HepG2 (cell line): ENCODE results near the gene GPR137. TPM values are rescaled to one million over a fixed set of nuclear protein-coding genes. Genes with fewer than 3 reads are reported as not detected.

ENCODE experiments used
- EED ChIP-seq: sonication (generic); formaldehyde crosslinking; IDR thresholded peaks from 2 replicates; pipeline ENCODE4 v1.5.0; 2020; ENCODE audit warnings: mild to moderate bottlenecking, missing genetic modification reagents
- IRF2 ChIP-seq: IDR thresholded peaks from 2 replicates; pipeline ENCODE4 v1.6.1; 2018; ENCODE audit warnings: missing genetic modification reagents, missing compliant biosample characterization
- MIXL1 ChIP-seq: IDR thresholded peaks from 2 replicates; pipeline ENCODE4 v1.6.1; 2016
- SAP130 ChIP-seq: IDR thresholded peaks from 2 replicates; pipeline ENCODE4 v1.6.1; 2016; ENCODE audit warnings: low read depth
- SNAPC5 ChIP-seq: sonication (generic); formaldehyde crosslinking; IDR thresholded peaks from 2 replicates; pipeline ENCODE4 v1.8.1; 2023; ENCODE audit warnings: mild to moderate bottlenecking, missing genetic modification reagents, borderline replicate concordance
- TEAD3 ChIP-seq: optimal IDR thresholded peaks from 2 replicates; pipeline ENCODE3; 2016; ENCODE audit warnings: borderline replicate concordance
- ZNF496 ChIP-seq: sonication (generic); formaldehyde crosslinking; IDR thresholded peaks from 2 replicates; pipeline ENCODE4 v1.8.1; 2023; ENCODE audit warnings: mild to moderate bottlenecking, moderate library complexity, missing genetic modification reagents; ENCODE audit not compliant: insufficient replicate concordance
- ZNF83 ChIP-seq: sonication (generic); formaldehyde crosslinking; IDR thresholded peaks from 2 replicates; pipeline ENCODE4 v1.4.0; 2020; ENCODE audit warnings: missing genetic modification reagents, mild to moderate bottlenecking, borderline replicate concordance
- polyA plus RNA-seq, 8 experiments: library from polyadenylated mRNA; depleted of rRNA in 3 of 8; stranded (reverse) in 7 of 8; unstranded in 1 of 8; fragments of >200 nt; fragmentation: Illumina TruSeq in 4 of 8; extraction: Trizol in 4 of 8; gene quantifications; 2 replicates each; pipeline versions ENCODE4 v1.2.1 to v1.2.3, GENCODE V29; 2011 to 2016; ENCODE audit warnings: low read depth in 4 of 8, missing spikeins in 1 of 8, mixed read lengths in 1 of 8; ENCODE audit not compliant: insufficient read depth in 1 of 8
- total RNA-seq, 5 experiments: library from RNA; depleted of rRNA; stranded (reverse); fragments of >200 nt; fragmentation: Illumina TruSeq; extraction: Trizol; gene quantifications; 2 replicates each; pipeline ENCODE4 v1.2.3, GENCODE V29; 2016; ENCODE audit warnings: low read depth in 1 of 5
- TF ChIP-seq, protein P1 (sequence below): sonication (generic); formaldehyde crosslinking; conservative IDR thresholded peaks from 2 replicates; pipeline ENCODE4 v1.4.0; 2020; ENCODE audit warnings: missing genetic modification reagents
- TF ChIP-seq, protein P2 (sequence below): sonication (generic); formaldehyde crosslinking; IDR thresholded peaks from 2 replicates; pipeline ENCODE4; 2020; ENCODE audit warnings: missing genetic modification reagents, mild to moderate bottlenecking, borderline replicate concordance
- TF ChIP-seq, protein P3 (sequence below): sonication (generic); formaldehyde crosslinking; IDR thresholded peaks from 2 replicates; pipeline ENCODE4 v1.4.0; 2020; ENCODE audit warnings: missing genetic modification reagents, borderline replicate concordance
- TF ChIP-seq, protein P4 (sequence below): sonication (generic); formaldehyde crosslinking; IDR thresholded peaks from 2 replicates; pipeline ENCODE4 v1.5.1; 2020; ENCODE audit warnings: mild to moderate bottlenecking, missing genetic modification reagents, moderate library complexity
- TF ChIP-seq, protein P5 (sequence below): sonication (generic); formaldehyde crosslinking; IDR thresholded peaks from 2 replicates; pipeline ENCODE4 v1.8.0; 2022; ENCODE audit warnings: mild to moderate bottlenecking, missing genetic modification reagents, moderate library complexity
- TF ChIP-seq, protein P6 (sequence below): IDR thresholded peaks from 2 replicates; pipeline ENCODE4 v1.6.1; 2016; ENCODE audit warnings: missing compliant biosample characterization, missing genetic modification reagents, borderline replicate concordance

Gene GPR137
- total and polyA plus RNA-seq, 2 of the 13 experiments (the other 11 are each of a cell fraction or from before 2014, with no cell fraction given): 8.5 to 13.2 TPM

- TF ChIP-seq, protein P1, sequence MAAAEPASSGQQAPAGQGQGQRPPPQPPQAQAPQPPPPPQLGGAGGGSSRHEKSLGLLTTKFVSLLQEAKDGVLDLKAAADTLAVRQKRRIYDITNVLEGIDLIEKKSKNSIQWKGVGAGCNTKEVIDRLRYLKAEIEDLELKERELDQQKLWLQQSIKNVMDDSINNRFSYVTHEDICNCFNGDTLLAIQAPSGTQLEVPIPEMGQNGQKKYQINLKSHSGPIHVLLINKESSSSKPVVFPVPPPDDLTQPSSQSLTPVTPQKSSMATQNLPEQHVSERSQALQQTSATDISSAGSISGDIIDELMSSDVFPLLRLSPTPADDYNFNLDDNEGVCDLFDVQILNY (CRISPR knock-in tag): no peak
- TF ChIP-seq, protein P2, sequence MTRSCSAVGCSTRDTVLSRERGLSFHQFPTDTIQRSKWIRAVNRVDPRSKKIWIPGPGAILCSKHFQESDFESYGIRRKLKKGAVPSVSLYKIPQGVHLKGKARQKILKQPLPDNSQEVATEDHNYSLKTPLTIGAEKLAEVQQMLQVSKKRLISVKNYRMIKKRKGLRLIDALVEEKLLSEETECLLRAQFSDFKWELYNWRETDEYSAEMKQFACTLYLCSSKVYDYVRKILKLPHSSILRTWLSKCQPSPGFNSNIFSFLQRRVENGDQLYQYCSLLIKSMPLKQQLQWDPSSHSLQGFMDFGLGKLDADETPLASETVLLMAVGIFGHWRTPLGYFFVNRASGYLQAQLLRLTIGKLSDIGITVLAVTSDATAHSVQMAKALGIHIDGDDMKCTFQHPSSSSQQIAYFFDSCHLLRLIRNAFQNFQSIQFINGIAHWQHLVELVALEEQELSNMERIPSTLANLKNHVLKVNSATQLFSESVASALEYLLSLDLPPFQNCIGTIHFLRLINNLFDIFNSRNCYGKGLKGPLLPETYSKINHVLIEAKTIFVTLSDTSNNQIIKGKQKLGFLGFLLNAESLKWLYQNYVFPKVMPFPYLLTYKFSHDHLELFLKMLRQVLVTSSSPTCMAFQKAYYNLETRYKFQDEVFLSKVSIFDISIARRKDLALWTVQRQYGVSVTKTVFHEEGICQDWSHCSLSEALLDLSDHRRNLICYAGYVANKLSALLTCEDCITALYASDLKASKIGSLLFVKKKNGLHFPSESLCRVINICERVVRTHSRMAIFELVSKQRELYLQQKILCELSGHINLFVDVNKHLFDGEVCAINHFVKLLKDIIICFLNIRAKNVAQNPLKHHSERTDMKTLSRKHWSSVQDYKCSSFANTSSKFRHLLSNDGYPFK (CRISPR knock-in tag): 0 out of 2 replicates have a peak, but pooled peaks have one; percentile 60
- no peak for TF ChIP-seq IRF2
- TF ChIP-seq, protein P3, sequence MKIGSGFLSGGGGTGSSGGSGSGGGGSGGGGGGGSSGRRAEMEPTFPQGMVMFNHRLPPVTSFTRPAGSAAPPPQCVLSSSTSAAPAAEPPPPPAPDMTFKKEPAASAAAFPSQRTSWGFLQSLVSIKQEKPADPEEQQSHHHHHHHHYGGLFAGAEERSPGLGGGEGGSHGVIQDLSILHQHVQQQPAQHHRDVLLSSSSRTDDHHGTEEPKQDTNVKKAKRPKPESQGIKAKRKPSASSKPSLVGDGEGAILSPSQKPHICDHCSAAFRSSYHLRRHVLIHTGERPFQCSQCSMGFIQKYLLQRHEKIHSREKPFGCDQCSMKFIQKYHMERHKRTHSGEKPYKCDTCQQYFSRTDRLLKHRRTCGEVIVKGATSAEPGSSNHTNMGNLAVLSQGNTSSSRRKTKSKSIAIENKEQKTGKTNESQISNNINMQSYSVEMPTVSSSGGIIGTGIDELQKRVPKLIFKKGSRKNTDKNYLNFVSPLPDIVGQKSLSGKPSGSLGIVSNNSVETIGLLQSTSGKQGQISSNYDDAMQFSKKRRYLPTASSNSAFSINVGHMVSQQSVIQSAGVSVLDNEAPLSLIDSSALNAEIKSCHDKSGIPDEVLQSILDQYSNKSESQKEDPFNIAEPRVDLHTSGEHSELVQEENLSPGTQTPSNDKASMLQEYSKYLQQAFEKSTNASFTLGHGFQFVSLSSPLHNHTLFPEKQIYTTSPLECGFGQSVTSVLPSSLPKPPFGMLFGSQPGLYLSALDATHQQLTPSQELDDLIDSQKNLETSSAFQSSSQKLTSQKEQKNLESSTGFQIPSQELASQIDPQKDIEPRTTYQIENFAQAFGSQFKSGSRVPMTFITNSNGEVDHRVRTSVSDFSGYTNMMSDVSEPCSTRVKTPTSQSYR (CRISPR knock-in tag): peak; percentile 8; the same call in 1 of the 2 replicates
- TF ChIP-seq, protein P4, sequence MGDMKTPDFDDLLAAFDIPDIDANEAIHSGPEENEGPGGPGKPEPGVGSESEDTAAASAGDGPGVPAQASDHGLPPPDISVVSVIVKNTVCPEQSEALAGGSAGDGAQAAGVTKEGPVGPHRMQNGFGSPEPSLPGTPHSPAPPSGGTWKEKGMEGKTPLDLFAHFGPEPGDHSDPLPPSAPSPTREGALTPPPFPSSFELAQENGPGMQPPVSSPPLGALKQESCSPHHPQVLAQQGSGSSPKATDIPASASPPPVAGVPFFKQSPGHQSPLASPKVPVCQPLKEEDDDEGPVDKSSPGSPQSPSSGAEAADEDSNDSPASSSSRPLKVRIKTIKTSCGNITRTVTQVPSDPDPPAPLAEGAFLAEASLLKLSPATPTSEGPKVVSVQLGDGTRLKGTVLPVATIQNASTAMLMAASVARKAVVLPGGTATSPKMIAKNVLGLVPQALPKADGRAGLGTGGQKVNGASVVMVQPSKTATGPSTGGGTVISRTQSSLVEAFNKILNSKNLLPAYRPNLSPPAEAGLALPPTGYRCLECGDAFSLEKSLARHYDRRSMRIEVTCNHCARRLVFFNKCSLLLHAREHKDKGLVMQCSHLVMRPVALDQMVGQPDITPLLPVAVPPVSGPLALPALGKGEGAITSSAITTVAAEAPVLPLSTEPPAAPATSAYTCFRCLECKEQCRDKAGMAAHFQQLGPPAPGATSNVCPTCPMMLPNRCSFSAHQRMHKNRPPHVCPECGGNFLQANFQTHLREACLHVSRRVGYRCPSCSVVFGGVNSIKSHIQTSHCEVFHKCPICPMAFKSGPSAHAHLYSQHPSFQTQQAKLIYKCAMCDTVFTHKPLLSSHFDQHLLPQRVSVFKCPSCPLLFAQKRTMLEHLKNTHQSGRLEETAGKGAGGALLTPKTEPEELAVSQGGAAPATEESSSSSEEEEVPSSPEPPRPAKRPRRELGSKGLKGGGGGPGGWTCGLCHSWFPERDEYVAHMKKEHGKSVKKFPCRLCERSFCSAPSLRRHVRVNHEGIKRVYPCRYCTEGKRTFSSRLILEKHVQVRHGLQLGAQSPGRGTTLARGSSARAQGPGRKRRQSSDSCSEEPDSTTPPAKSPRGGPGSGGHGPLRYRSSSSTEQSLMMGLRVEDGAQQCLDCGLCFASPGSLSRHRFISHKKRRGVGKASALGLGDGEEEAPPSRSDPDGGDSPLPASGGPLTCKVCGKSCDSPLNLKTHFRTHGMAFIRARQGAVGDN (CRISPR knock-in tag): peak; percentile 67
- TF ChIP-seq MIXL1 (CRISPR knock-in tag): no peak
- TF ChIP-seq, protein P5, sequence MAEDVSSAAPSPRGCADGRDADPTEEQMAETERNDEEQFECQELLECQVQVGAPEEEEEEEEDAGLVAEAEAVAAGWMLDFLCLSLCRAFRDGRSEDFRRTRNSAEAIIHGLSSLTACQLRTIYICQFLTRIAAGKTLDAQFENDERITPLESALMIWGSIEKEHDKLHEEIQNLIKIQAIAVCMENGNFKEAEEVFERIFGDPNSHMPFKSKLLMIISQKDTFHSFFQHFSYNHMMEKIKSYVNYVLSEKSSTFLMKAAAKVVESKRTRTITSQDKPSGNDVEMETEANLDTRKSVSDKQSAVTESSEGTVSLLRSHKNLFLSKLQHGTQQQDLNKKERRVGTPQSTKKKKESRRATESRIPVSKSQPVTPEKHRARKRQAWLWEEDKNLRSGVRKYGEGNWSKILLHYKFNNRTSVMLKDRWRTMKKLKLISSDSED (CRISPR knock-in tag): no peak
- peak; percentile 39 for TF ChIP-seq TEAD3 (CRISPR knock-in tag)
- 0 out of 2 replicates have a peak, but pooled peaks have one; percentile 37 for TF ChIP-seq ZNF83 (CRISPR knock-in tag)
- TF ChIP-seq ZNF496 (CRISPR knock-in tag): no peak
- TF ChIP-seq SNAPC5 (CRISPR knock-in tag): no peak
- TF ChIP-seq SAP130 (CRISPR knock-in tag): peak; percentile 15
- TF ChIP-seq EED (CRISPR knock-in tag): peak; percentile 84; the same call in 1 of the 2 replicates
- TF ChIP-seq, protein P6, sequence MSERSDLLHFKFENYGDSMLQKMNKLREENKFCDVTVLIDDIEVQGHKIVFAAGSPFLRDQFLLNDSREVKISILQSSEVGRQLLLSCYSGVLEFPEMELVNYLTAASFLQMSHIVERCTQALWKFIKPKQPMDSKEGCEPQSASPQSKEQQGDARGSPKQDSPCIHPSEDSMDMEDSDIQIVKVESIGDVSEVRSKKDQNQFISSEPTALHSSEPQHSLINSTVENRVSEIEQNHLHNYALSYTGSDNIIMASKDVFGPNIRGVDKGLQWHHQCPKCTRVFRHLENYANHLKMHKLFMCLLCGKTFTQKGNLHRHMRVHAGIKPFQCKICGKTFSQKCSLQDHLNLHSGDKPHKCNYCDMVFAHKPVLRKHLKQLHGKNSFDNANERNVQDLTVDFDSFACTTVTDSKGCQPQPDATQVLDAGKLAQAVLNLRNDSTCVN (CRISPR knock-in tag): no peak
Measured at GRCh38 chr11:64245797-64246620, 39.6 kb upstream of the GPR137 start (continued).
